Hematopoietic multipotent progenitor cell (in vitro differentiated cells): ENCODE measurements around the gene ZNF280B. TPM values are rescaled to one million over a fixed set of nuclear protein-coding genes. Genes with fewer than 3 reads are reported as not detected.

Source experiments
- DNase-seq, 3 donors: peaks; one replicate each; pipeline ENCODE4 v3.0.0-alpha.2; 2011 to 2015; ENCODE audit warnings: low read depth in 2 of 3, low spot score in 2 of 3
- total RNA-seq: library from RNA; depleted of rRNA; stranded (reverse); fragments of >200 nt; gene quantifications from one replicate; pipeline ENCODE4 v1.2.3, GENCODE V29; 2012

Gene ZNF280B
- 0.81 TPM for total RNA-seq

DNA sequence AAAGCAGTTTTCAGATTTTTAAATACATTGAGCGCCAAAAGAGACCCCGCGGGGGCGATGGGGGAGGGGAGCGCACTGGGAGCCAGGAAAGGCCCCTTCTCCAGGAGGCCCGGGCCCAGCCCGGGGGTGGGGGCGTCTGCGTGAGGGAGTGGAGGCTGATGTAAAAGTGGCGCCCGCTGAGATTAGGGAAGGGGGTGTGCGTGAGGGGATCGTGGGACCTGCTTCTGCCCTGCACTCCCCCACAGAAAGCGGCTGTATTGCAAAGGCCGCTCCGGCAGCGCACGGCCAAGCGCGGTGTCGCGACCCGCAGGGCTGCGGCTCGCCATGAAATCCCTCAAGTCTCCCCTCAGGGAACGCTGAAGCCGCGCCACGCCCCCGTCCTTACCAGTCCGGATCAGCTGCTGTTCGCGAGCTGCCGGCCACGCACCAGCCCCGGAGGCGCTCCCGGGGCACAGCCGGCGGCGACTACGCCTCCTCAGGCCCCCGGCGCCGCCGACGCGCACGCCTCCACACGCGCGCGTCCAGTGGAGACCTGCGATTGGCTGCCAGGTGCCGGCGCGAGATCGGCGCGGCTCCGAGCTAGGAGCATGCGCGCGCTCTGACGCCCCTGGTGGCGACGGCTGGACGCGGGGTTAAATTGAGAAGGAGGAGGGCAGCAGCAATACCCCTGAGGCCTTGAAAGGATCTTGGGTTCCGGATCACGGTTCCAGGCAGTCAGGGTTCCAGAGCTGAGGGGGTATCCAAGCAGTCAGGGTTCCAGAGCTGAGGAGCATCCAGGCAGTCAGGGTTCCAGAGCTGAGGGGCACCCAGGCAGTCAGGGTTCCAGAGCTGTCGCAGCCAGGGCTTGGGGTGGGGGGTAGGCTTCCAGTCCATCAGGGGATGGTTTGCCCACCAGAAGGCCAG is at the start of gene ZNF280B:
Gene ZNF280B, minus strand, starts transcription at position 469 of the 903 bp plus-strand sequence. CDS start 19,344 bp downstream, outside the sequence.
- peak; percentile 60 to 91 (median 87) for DNase-seq

DNA sequence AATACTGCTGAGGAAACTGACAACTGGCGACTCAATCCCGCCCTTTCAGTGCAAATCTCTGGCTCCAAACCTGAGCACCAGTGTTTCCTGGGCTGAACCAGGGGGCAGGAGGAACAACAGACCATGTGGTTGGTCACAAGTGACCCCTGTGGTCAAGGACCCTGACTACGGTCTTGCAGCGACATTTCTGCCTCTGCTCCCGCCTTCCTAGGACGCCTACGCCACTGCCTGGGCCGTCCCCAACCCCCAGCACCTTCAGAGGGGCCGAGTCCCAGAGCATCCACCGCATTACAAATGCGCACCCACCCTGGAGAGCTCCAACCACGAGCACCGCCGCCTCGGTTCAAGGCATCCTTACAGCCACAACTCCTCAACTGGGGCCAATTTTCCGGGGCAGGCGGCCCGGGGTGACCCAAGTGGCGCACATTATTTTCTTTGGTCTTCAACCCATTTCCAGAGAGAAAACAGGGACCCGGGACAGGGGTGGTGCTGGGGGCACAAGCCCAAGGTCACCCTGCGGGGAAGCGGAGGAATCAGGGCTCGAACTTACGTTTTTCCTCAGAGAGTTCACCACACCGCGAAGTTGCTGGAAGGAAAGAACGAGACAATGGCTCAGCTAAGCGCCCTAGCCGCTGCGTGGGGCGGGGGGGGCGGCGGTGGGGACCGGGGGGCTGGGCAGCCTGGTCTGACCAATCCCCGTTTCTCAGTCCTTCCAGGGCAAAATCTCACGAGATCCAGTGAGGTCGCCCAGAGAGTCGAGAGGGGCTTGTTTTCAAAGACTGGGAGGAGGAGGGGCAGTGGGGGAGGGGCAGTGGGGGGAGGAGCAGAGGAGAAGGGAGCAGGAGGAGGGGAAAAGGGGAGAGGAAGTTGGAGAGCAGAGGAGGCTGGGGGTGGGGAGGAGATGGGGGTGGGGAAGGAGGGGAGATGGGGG is 48.7 kb upstream of the ZNF280B start:
- no peak for DNase-seq

- no peak for DNase-seq
These were observed 48.0 kb upstream of the ZNF280B start for GRCh38 chr22:22556578-22556977.

- DNase-seq: no peak
These were observed 47.1 kb upstream of the ZNF280B start for GRCh38 chr22:22555596-22555995.

GRCh38 chr22:22554587-22555284 is 46.2 kb upstream of the ZNF280B start:
- DNase-seq: no peak

DNA sequence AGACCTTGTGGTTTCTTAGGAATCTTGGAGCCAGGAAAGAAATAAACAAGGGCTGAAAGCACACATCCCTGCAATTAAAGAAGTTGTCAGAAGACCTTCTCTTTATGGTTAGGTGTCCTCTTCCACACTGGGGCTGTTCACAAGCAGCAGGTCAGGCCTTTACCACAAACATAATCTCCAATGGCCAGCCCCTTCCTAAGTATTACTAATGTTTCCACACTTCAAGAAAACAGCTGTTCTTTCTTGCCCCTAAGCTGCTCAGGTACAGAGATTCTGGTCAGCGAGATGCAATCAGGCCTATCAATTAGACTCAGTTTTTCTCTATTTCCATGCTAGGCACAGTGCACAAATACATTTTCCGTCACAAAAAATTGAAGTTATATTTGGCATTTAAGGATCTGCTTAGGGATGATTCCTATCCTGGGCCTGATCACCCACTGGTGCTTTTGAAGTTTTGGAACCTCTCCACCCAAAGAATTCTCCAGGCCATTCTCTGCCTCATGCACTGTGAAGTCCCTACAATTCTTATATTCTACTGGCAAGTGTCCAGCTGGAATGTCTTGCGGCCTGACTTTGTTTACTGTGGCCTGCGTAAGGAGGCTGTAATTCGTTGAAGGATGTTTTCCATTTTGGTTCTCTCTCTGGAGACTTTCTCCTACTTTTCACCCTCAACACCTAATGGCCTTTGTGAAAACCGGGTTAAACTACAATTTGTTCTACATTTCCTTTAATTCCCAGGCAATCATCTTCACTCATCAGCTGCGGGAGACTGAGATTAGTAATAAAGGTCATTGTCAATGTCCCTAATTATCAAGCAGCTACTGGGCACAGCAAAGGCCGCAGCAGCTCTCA is 45.4 kb upstream of the ZNF280B start:
- no peak for DNase-seq

- no peak for DNase-seq
These were observed 44.6 kb upstream of the ZNF280B start for GRCh38 chr22:22553141-22553540.

DNA sequence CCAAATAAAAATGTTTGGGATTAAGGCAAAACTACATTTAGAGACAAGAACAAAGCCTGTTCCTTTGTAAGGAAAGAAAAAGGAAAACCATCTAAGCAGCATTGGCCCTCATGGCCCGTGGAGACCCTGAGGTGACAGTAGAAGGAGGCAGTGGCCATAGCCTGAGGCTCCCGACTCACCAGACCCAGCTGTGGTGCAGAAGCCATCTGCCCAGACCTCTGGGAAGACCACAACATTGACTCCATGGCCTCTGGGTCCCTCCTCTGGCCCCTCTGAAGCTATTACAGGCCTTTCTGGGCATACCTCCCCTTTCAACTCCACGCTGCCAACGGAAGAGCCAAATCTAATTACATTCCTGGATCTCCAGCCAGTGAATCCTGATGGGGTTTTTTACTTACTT is 44.1 kb upstream of the ZNF280B start:
- peak in 2 of 3 donors; percentile 41 to 62 for DNase-seq

GRCh38 chr22:22550789-22551434 is 42.4 kb upstream of the ZNF280B start:
- no peak for DNase-seq

GRCh38 chr22:22548910-22549309 is 40.4 kb upstream of the ZNF280B start:
- DNase-seq: no peak

DNA sequence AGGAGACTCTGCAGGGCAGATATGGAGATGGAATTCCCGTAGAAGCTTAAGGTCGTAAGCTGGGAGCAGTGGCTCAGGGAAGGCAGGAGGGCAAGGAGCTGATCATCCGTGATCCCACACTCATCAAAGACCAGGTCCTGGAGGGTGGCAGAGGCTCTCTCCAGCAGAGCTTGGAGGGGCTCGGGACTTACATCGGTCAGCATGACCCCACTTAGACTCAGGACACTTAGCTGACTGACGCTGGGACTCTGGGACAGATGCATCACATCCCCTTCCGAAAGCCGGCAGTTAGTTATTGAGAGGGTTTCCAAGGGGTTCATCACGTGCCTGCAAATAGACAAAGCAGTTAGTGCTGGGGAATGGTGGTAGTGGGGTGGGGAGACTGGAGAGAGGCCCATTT is 39.8 kb upstream of the ZNF280B start:
- no peak for DNase-seq

DNA sequence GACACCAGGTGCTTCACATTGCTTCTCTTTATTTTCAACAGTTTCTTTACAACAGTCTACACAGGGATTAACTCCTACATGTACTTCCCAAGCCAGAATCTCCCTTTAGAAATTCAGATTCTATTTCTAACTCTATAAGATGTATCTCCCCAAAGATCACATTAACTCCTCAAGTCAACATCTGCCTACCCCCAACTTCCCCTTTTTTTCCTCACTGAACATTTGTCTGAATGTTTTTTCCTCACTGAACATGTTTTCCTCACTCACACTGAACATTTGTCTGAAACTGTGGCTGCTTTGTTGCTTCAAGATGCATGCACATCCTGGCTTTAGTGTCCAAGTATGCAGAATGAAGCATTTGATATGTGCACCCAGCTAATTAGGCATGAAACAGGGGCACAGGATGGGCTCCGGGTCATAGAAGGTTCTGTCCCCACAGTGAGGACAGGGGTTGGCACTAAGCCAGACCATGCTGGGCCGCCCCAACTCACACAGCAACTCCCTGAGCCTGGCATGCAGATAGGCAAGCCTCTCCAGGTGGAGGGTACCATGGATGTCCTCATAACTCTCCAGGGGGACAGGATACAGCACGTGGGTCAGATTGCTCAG is 39.3 kb upstream of the ZNF280B start:
- peak in 1 of 3 donors; percentile 61 for DNase-seq

- DNase-seq: no peak
These were observed 38.7 kb upstream of the ZNF280B start for GRCh38 chr22:22547226-22547625.

- peak in 1 of 3 donors; percentile 60 for DNase-seq
These were observed 37.9 kb upstream of the ZNF280B start for GRCh38 chr22:22546490-22546889.

DNA sequence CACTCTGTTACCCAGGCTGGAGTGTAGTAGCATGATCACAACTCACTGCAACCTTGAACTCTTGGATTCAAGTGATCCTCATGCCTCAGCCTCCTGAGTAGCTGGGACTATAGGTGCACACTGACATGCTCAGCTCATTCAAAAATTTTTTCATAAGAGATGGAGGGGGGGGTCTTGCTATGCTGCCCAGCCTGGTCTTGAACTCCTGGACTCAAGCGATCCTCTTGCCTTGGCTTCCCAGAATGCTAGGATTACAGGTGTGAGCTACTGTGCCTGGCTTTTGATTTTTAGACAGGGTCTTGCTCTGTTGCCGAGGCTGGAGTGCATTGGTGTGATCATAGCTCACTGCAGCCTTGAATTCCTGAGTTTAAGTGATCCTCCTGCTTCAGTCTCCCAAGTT is 36.5 kb upstream of the ZNF280B start:
- DNase-seq: no peak

DNA sequence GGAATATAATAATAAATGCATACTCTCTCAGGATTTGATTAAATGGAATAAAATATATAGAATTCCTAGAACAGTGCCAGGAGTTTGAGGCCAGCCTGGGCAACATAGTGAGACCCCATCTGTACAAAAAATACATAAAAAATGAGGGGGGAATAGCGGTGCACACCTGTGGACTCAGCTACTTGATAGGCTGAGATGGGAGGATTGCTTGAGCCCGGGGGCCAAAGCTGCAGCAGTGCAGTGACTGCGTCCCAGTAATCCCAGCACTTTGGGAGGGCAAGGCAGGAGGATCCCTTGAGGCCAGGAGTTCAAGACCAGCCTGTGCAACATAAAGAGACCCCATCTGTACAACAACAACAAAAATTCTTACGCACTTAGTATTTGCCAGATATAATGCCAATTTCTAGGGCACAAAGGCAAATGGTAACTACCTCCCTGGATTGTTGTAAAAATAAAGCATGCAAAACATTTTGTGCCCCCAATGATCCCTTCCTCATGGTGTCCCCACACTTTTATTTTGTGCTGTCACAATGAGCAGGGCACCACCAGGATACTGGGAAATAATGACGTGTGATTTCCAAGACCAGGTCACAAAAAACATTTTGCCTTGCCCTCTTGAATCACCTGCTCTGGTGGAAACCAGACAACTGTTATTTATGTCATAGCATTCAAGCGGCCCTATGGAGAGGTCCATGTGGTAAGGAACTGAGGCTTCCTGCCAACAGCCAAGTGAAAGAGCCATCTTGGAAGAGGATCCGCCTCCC is 29.9 kb upstream of the ZNF280B start:
- no peak for DNase-seq

GRCh38 chr22:22536916-22537315 is 28.4 kb upstream of the ZNF280B start:
- DNase-seq: no peak

- DNase-seq: no peak
These were observed 28.0 kb upstream of the ZNF280B start for GRCh38 chr22:22536515-22536914.
